ENCODE data around the gene VMAC. TPM values are rescaled to one million over a fixed set of nuclear protein-coding genes. Genes with fewer than 3 reads are reported as not detected.

Gene VMAC
- polyA plus RNA-seq, 1 donor: 5.1 TPM

- no peak for DNase-seq
Observed at GRCh38 chr19:5931251-5931650, 26.6 kb downstream of the VMAC start.

- no peak for DNase-seq
Observed at GRCh38 chr19:5932146-5932545, 27.5 kb downstream of the VMAC start.

- no peak for DNase-seq
Observed at GRCh38 chr19:5932609-5933262, 28.1 kb downstream of the VMAC start.

- DNase-seq: no peak
Observed at GRCh38 chr19:5933391-5934068, 28.9 kb downstream of the VMAC start.

GRCh38 chr19:5934069-5934401, 29.4 kb downstream of the VMAC start:
- DNase-seq: no peak

- DNase-seq: peak; percentile 62
Observed at GRCh38 chr19:5934774-5935472, 30.3 kb downstream of the VMAC start.

GRCh38 chr19:5935473-5936291, 31.0 kb downstream of the VMAC start:
- no peak for DNase-seq

- DNase-seq: no peak
Observed at GRCh38 chr19:5936292-5936592, 31.6 kb downstream of the VMAC start.

GRCh38 chr19:5937550-5937949, 32.9 kb downstream of the VMAC start:
- DNase-seq: no peak

- DNase-seq: no peak
Observed at GRCh38 chr19:5940260-5941208, 35.9 kb downstream of the VMAC start.

- DNase-seq: no peak
Observed at GRCh38 chr19:5941673-5942072, 37.0 kb downstream of the VMAC start.

- no peak for DNase-seq
Observed at GRCh38 chr19:5943045-5943444, 38.4 kb downstream of the VMAC start.

GRCh38 chr19:5943623-5944022, 39.0 kb downstream of the VMAC start:
- no peak for DNase-seq

GRCh38 chr19:5947435-5947834, 42.8 kb downstream of the VMAC start:
- DNase-seq: no peak

GRCh38 chr19:5948752-5949564, 44.3 kb downstream of the VMAC start:
- DNase-seq: no peak

GRCh38 chr19:5949792-5950305, 45.2 kb downstream of the VMAC start:
- no peak for DNase-seq

- no peak for DNase-seq
Observed at GRCh38 chr19:5950741-5951140, 46.1 kb downstream of the VMAC start.

- DNase-seq: no peak
Observed at GRCh38 chr19:5951338-5951861, 46.7 kb downstream of the VMAC start.

GRCh38 chr19:5952193-5953029, 47.7 kb downstream of the VMAC start:
- no peak for DNase-seq
